Activated CD4-positive, alpha-beta T cell treated with anti-CD3 and anti-CD28 coated beads, Interleukin-2, Interleukin-4, amounts not matched to agents 100 ng/mL and 50 ng/mL, durations not matched to agents 16 hours and 8 hours (primary cell): ENCODE measurements around the gene HOPX.
"Not testable (repeated sequence)": the region's sequence is repeated elsewhere in the genome, so short reads cannot be mapped to it uniquely, and the experiment has no call there.

Source experiments
- DNase-seq: peaks from one replicate; pipeline ENCODE4 v3.0.0-alpha.2; 2020; ENCODE audit warnings: low spot score

The HOPX gene

GRCh38 chr4:56654238-56654632 is 26.9 kb downstream of the HOPX start:
- DNase-seq, result no peak

- DNase-seq, result peak; percentile 88
Measured at GRCh38 chr4:56653461-56654237, 27.4 kb downstream of the HOPX start.

- DNase-seq, result no peak
Measured at GRCh38 chr4:56652196-56652595, 28.9 kb downstream of the HOPX start.

- peak; percentile 71 for DNase-seq
Measured at GRCh38 chr4:56651056-56651350, 30.1 kb downstream of the HOPX start.

- peak; percentile 68 for DNase-seq
Measured at GRCh38 chr4:56650262-56651055, 30.6 kb downstream of the HOPX start.

GRCh38 chr4:56649445-56650261 is 31.4 kb downstream of the HOPX start:
- DNase-seq, result no peak

GRCh38 chr4:56648824-56649151 is 32.3 kb downstream of the HOPX start:
- no peak for DNase-seq

GRCh38 chr4:56648021-56648823 is 32.9 kb downstream of the HOPX start:
- DNase-seq, result peak; percentile 80

GRCh38 chr4:56646341-56646740 is 34.8 kb downstream of the HOPX start:
- no peak for DNase-seq

GRCh38 chr4:56643596-56643995 is 37.5 kb downstream of the HOPX start:
- DNase-seq, result no peak

GRCh38 chr4:56641494-56642051 is 39.5 kb downstream of the HOPX start:
- DNase-seq, result peak; percentile 71

GRCh38 chr4:56640621-56641493 is 40.2 kb downstream of the HOPX start:
- peak; percentile 65 for DNase-seq

- DNase-seq, result no peak
Measured at GRCh38 chr4:56637791-56638190, 43.3 kb downstream of the HOPX start.

- DNase-seq, result no peak
Measured at GRCh38 chr4:56637154-56637553, 43.9 kb downstream of the HOPX start.

GRCh38 chr4:56634954-56635353 is 46.1 kb downstream of the HOPX start:
- DNase-seq, result not testable (repeated sequence)

GRCh38 chr4:56633486-56633885 is 47.6 kb downstream of the HOPX start:
- no peak for DNase-seq

- DNase-seq, result no peak
Measured at GRCh38 chr4:56630876-56631666, 50.0 kb downstream of the HOPX start.

- DNase-seq, result no peak
Measured at GRCh38 chr4:56628592-56628991, 52.5 kb downstream of the HOPX start.

GRCh38 chr4:56627985-56628384 is 53.1 kb downstream of the HOPX start:
- no peak for DNase-seq

GRCh38 chr4:56627375-56627774 is 53.7 kb downstream of the HOPX start:
- DNase-seq, result no peak
